ENCODE data around the gene STEAP4.

Gene STEAP4

DNA sequence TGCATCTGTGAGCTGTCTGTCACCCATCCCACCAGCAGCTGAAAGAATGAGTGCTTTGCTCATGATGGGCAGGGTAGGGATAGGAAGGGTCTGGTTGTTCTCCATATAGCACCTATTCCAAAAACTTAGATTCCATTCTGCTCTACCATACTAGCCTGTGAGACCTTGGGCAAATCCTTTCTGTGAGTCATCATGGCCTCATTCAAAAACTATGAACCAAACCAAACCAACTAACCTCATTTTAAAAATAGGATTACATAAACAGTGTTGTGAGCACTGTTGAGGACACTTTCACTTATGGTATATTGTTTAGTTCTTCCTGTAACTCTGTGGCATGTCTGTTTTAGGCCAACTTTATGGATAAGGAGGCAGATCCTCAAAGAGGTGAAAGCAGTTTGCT lies 30.9 kb upstream of the STEAP4 start:
- Histone ChIP-seq H3K27me3 (replicated peaks; ENCODE audit: control insufficient read depth, insufficient read depth, low read length, poor library complexity, severe bottlenecking) (no peaks in the 10 kb centered on the region), H3K4me1 (ENCODE audit: control insufficient read depth, insufficient read depth, low read length, poor library complexity, severe bottlenecking) (no peaks in the 10 kb centered on the region)
- no peak for DNase-seq

DNA sequence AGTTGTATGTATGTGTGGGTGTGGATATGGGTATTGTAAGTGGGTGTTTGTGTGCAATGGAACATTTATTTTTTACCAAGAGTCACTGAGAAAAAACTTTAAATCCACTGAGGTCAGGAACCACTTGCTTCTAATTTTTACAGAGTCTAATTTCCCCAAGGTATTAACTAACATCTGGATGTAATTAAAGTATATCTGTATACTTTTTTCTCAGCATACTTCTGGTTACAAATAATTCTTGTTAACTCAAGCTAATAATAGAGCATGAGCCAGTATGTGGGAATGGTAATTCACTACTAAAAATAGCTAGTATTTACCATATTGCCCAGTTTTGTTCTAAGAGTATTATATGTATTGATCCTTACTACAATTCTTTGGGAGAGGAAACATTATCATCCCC lies 24.6 kb upstream of the STEAP4 start:
- Histone ChIP-seq H3K36me3 (ENCODE audit: control insufficient read depth, insufficient read depth, low read length) (no peaks in the 10 kb centered on the region), H3K27ac (ENCODE audit: insufficient read depth, low read length, poor library complexity, severe bottlenecking) (no peak overlapping the region), H3K4me3 (ENCODE audit: insufficient read depth, low read depth, low read length, poor library complexity, severe bottlenecking) (no peak overlapping the region), H3K4me1 (ENCODE audit: control insufficient read depth, insufficient read depth, low read length, poor library complexity, severe bottlenecking) (no peaks in the 10 kb centered on the region), H3K27me3 (replicated peaks; ENCODE audit: control insufficient read depth, insufficient read depth, low read length, poor library complexity, severe bottlenecking) (no peaks in the 10 kb centered on the region), H3K9me3 (ENCODE audit: control insufficient read depth, low read length) (no peaks in the 10 kb centered on the region)
- DNase-seq: no peak

More for the DNA sequence above, 30.9 kb upstream of the STEAP4 start:
- no peak overlapping the region for H3K4me3 ChIP-seq (ENCODE audit: insufficient read depth, low read depth, low read length, poor library complexity, severe bottlenecking)
- H3K9me3 ChIP-seq (ENCODE audit: control insufficient read depth, low read length): no peaks in the 10 kb centered on the region
- no peaks in the 10 kb centered on the region for H3K36me3 ChIP-seq (ENCODE audit: control insufficient read depth, insufficient read depth, low read length)
- H3K27ac ChIP-seq (ENCODE audit: insufficient read depth, low read length, poor library complexity, severe bottlenecking): no peak overlapping the region

DNA sequence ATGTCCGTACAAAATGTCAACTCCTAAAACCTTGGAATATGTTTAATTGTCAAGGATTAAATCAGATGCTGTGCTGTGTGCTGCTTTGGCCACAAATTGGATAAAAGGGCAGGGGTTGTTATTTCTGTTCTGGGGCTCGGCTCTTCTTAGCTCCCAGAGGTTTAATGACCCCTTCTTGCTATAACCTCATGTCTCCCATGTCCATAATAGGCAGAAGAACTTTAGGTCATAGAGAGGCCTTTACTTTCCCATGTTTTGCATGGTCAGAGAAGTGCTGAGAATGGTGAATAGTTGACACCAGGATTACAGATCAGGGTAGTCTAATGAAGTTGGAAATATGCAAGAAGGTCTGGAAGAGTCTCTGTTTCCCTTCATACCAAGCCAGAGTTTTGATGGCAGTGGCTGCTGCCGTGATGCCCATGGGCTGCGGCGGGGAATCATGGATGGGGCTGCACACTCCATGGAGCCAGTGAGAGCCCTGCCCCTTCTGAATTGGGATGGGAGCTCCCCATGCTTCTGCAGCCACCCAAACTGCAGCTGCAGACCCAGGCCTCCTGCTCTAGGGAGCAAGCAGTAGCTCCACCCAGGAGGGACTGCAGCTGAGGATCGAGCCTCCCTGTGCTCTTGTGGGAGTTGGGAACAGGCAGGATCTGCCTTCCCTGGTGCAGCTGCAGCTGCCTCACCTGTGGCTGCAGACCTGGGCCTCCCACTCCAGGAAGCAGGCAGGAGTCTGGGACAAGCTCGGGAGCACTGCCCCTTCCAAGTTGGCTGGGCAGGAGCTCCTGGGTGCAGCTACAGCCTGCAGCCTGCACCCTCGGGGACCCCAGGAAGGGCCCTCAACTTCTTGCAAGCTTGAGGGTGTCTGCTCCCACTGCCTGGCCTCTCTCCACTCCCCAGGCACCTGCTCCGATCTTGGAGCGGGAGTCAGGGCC lies 23.1 kb upstream of the STEAP4 start:
- no peak overlapping the region for H3K4me3 ChIP-seq (ENCODE audit: insufficient read depth, low read depth, low read length, poor library complexity, severe bottlenecking)
- no peaks in the 10 kb centered on the region for H3K9me3 ChIP-seq (ENCODE audit: control insufficient read depth, low read length)
- H3K27ac ChIP-seq (ENCODE audit: insufficient read depth, low read length, poor library complexity, severe bottlenecking): no peak overlapping the region
- H3K27me3 ChIP-seq (replicated peaks; ENCODE audit: control insufficient read depth, insufficient read depth, low read length, poor library complexity, severe bottlenecking): no peaks in the 10 kb centered on the region
- H3K36me3 ChIP-seq (ENCODE audit: control insufficient read depth, insufficient read depth, low read length): no peaks in the 10 kb centered on the region
- no peaks in the 10 kb centered on the region for H3K4me1 ChIP-seq (ENCODE audit: control insufficient read depth, insufficient read depth, low read length, poor library complexity, severe bottlenecking)
- no peak for DNase-seq

DNA sequence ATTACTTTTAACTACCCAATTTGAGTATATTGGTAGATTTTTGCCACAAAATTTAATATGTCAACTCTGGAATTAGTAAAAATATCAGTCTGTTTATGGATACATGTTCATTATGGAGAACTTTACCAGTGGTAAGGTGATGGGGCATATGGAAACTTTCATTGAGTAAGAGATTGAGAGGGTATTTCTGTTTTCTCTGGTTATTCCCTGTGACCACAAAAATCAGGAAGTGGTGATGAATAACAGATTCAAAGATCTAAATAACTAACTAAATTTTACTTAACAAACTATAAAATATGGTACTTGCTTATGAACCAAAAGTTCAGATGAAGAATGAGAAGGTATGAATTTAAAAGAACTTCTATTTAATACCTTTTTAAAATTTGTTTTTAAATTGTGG lies 22.1 kb upstream of the STEAP4 start:
- H3K27me3 ChIP-seq (replicated peaks; ENCODE audit: control insufficient read depth, insufficient read depth, low read length, poor library complexity, severe bottlenecking): no peaks in the 10 kb centered on the region
- no peaks in the 10 kb centered on the region for H3K4me1 ChIP-seq (ENCODE audit: control insufficient read depth, insufficient read depth, low read length, poor library complexity, severe bottlenecking)
- H3K36me3 ChIP-seq (ENCODE audit: control insufficient read depth, insufficient read depth, low read length): no peaks in the 10 kb centered on the region
- H3K9me3 ChIP-seq (ENCODE audit: control insufficient read depth, low read length): no peaks in the 10 kb centered on the region
- H3K4me3 ChIP-seq (ENCODE audit: insufficient read depth, low read depth, low read length, poor library complexity, severe bottlenecking): no peak overlapping the region
- DNase-seq: no peak
- no peak overlapping the region for H3K27ac ChIP-seq (ENCODE audit: insufficient read depth, low read length, poor library complexity, severe bottlenecking)

DNA sequence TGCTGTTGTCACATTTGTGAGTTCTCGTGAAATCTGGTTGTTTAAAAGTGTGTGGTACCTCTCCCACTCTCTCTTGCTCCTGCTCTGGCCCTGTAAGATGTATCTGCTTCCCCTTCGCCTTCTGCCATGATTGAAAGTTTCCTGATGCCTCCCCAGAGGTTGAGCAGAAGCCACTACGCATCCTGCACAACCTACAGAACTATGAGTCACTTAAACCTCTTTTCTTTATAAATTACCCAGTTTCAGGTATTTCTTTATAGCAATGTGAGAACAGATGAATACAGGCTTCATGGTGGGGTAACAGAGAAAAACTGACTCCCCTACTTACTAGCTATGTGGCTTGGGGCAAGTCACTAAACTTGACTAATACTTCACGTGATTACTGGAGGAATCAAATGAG lies 18.0 kb upstream of the STEAP4 start:
- Histone ChIP-seq H3K4me1 (ENCODE audit: control insufficient read depth, insufficient read depth, low read length, poor library complexity, severe bottlenecking) (no peaks in the 10 kb centered on the region), H3K27ac (ENCODE audit: insufficient read depth, low read length, poor library complexity, severe bottlenecking) (no peak overlapping the region), H3K4me3 (ENCODE audit: insufficient read depth, low read depth, low read length, poor library complexity, severe bottlenecking) (no peak overlapping the region), H3K36me3 (ENCODE audit: control insufficient read depth, insufficient read depth, low read length) (no peaks in the 10 kb centered on the region), H3K9me3 (ENCODE audit: control insufficient read depth, low read length) (no peaks in the 10 kb centered on the region), H3K27me3 (replicated peaks; ENCODE audit: control insufficient read depth, insufficient read depth, low read length, poor library complexity, severe bottlenecking) (no peaks in the 10 kb centered on the region)
- DNase-seq: no peak

DNA sequence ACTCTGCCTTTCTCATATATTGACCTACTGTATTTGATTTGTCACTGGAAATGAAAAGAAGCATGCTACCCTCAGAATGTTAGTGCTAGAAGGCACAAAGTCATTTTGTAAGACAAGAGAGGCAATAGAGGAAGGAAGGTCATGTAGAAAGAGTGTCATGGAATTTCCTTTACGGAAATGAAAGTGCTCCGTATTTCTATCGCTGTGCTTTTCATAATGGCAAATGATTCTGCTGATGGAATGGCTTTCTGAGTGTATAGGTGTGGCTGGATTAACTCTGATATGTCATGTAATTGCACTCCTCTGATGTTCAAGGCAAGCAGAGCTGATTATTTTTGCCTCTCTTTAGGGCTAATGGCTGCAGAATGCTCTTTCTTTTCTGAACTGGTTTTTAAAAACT lies 15.5 kb upstream of the STEAP4 start:
- H3K4me3 ChIP-seq (ENCODE audit: insufficient read depth, low read depth, low read length, poor library complexity, severe bottlenecking): no peak overlapping the region
- H3K4me1 ChIP-seq (ENCODE audit: control insufficient read depth, insufficient read depth, low read length, poor library complexity, severe bottlenecking): no peaks in the 10 kb centered on the region
- DNase-seq: no peak
- H3K27me3 ChIP-seq (replicated peaks; ENCODE audit: control insufficient read depth, insufficient read depth, low read length, poor library complexity, severe bottlenecking): no peaks in the 10 kb centered on the region
- no peaks in the 10 kb centered on the region for H3K36me3 ChIP-seq (ENCODE audit: control insufficient read depth, insufficient read depth, low read length)
- no peak overlapping the region for H3K27ac ChIP-seq (ENCODE audit: insufficient read depth, low read length, poor library complexity, severe bottlenecking)
- H3K9me3 ChIP-seq (ENCODE audit: control insufficient read depth, low read length): no peaks in the 10 kb centered on the region

DNA sequence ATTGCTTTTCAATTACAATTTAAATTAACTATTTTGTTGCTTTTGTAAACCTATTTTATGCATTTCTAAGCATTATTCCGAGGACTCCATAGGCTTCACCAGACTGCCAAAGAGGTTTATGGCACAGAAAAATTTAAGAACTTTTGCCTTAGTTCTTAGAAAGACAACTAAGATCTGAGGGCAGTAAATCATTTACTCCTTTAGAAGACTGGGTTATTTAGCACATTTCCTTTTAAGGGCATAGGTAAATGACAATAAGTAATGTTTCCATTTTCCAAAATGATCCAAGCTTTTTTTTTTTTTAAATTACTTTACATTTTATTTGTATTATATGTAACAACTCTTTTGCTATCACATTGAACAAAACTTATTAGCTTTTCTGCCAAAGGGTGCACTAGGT lies 15.0 kb upstream of the STEAP4 start:
- no peaks in the 10 kb centered on the region for H3K27me3 ChIP-seq (replicated peaks; ENCODE audit: control insufficient read depth, insufficient read depth, low read length, poor library complexity, severe bottlenecking)
- no peak overlapping the region for H3K4me3 ChIP-seq (ENCODE audit: insufficient read depth, low read depth, low read length, poor library complexity, severe bottlenecking)
- H3K9me3 ChIP-seq (ENCODE audit: control insufficient read depth, low read length): no peaks in the 10 kb centered on the region
- H3K4me1 ChIP-seq (ENCODE audit: control insufficient read depth, insufficient read depth, low read length, poor library complexity, severe bottlenecking): no peaks in the 10 kb centered on the region
- no peaks in the 10 kb centered on the region for H3K36me3 ChIP-seq (ENCODE audit: control insufficient read depth, insufficient read depth, low read length)
- no peak overlapping the region for H3K27ac ChIP-seq (ENCODE audit: insufficient read depth, low read length, poor library complexity, severe bottlenecking)
- no peak for DNase-seq

DNA sequence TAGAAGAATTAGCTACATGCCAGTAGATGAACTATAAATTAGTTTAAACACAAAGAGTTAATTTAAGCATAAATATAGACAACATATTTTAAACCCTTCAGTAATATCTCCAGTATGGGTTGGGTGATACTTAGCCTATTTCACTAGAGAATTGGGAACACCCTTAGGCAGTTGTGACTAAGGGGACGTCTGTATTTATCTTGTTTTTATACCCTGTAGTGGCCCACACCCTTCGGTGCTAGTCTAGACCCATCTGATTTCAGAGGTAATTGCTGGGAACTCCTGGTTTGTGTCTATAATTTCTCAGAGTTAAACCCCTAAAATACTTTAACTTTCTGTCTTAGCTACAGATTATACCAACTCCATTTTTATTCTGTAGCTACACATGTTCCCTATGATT lies 11.5 kb upstream of the STEAP4 start:
- no peaks in the 10 kb centered on the region for H3K4me1 ChIP-seq (ENCODE audit: control insufficient read depth, insufficient read depth, low read length, poor library complexity, severe bottlenecking)
- H3K36me3 ChIP-seq (ENCODE audit: control insufficient read depth, insufficient read depth, low read length): no peaks in the 10 kb centered on the region
- no peak for DNase-seq
- H3K4me3 ChIP-seq (ENCODE audit: insufficient read depth, low read depth, low read length, poor library complexity, severe bottlenecking): no peak overlapping the region
- H3K9me3 ChIP-seq (ENCODE audit: control insufficient read depth, low read length): no peaks in the 10 kb centered on the region
- H3K27me3 ChIP-seq (replicated peaks; ENCODE audit: control insufficient read depth, insufficient read depth, low read length, poor library complexity, severe bottlenecking): no peaks in the 10 kb centered on the region
- no peak overlapping the region for H3K27ac ChIP-seq (ENCODE audit: insufficient read depth, low read length, poor library complexity, severe bottlenecking)

DNA sequence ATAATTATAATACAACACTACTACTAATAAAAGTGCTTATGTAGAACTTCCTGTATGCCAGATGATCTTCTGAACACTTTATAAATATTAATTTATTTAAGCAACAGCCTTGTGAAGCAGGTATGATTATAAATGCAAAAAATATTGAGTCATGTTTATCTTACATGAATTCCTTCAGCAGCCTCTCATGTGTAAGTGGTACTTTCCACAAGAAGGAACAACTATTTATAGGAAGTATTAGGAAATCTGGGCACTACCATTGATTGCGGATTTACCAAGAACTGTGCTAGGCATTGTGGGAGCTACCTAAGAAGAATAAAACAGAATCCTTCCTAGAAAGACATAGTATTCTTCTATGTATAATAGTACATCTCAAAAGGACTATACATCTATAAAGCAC lies 10.7 kb upstream of the STEAP4 start:
- Histone ChIP-seq H3K36me3 (ENCODE audit: control insufficient read depth, insufficient read depth, low read length) (no peaks in the 10 kb centered on the region), H3K9me3 (ENCODE audit: control insufficient read depth, low read length) (no peaks in the 10 kb centered on the region), H3K27ac (ENCODE audit: insufficient read depth, low read length, poor library complexity, severe bottlenecking) (no peak overlapping the region), H3K4me3 (ENCODE audit: insufficient read depth, low read depth, low read length, poor library complexity, severe bottlenecking) (no peak overlapping the region), H3K4me1 (ENCODE audit: control insufficient read depth, insufficient read depth, low read length, poor library complexity, severe bottlenecking) (no peaks in the 10 kb centered on the region), H3K27me3 (replicated peaks; ENCODE audit: control insufficient read depth, insufficient read depth, low read length, poor library complexity, severe bottlenecking) (no peaks in the 10 kb centered on the region)
- DNase-seq: no peak

DNA sequence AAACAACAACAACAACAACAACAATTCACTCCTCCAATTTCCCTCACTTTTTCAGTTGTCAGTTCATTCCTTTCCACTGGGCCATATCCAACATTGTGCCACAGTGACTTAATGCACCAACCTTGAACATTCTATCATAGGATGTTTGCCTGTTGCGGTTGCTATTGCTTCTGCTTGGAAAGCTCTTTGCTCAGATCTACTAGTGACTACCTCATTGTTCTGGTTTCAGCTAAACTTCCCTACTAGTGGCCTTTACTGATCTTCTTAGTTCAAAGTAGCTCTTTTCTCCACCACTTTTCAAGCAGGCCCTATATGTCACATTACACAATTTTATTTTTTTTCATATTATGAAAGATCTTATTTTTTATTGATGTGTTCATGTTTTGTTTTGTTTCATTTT lies 9.8 kb upstream of the STEAP4 start:
- H3K36me3 ChIP-seq (ENCODE audit: control insufficient read depth, insufficient read depth, low read length): no peaks in the 10 kb centered on the region
- DNase-seq: no peak
- no peak overlapping the region for H3K4me3 ChIP-seq (ENCODE audit: insufficient read depth, low read depth, low read length, poor library complexity, severe bottlenecking)
- H3K4me1 ChIP-seq (ENCODE audit: control insufficient read depth, insufficient read depth, low read length, poor library complexity, severe bottlenecking): no peaks in the 10 kb centered on the region
- H3K27me3 ChIP-seq (replicated peaks; ENCODE audit: control insufficient read depth, insufficient read depth, low read length, poor library complexity, severe bottlenecking): no peaks in the 10 kb centered on the region
- H3K9me3 ChIP-seq (ENCODE audit: control insufficient read depth, low read length): no peaks in the 10 kb centered on the region
- no peak overlapping the region for H3K27ac ChIP-seq (ENCODE audit: insufficient read depth, low read length, poor library complexity, severe bottlenecking)
